H9 (cell line): ENCODE measurements around the gene SNUPN. TPM values are rescaled to one million over a fixed set of nuclear protein-coding genes. Genes with fewer than 3 reads are reported as not detected.

Experiments used
- DNase-seq: peaks from one replicate; pipeline ENCODE4 v3.0.0-alpha.2; 2017
- H2AFZ ChIP-seq: one replicate; pipeline ENCODE4 v1.6.1; 2013; ENCODE audit warnings: mild to moderate bottlenecking, low read length, control low read depth, moderate library complexity
- H2AK5ac ChIP-seq: 2 replicates; pipeline ENCODE4 v1.6.1; 2013; ENCODE audit warnings: low read length, control low read depth, mixed read lengths; ENCODE audit not compliant: insufficient read length
- H2BK120ac ChIP-seq: one replicate; pipeline ENCODE4 v1.6.1; 2013; ENCODE audit warnings: low read depth, mild to moderate bottlenecking, low read length, control low read depth, inconsistent platforms; ENCODE audit not compliant: poor library complexity, severe bottlenecking
- H2BK12ac ChIP-seq: 2 replicates; pipeline ENCODE4 v1.6.1; 2013; ENCODE audit warnings: low read length, control low read depth, mixed read lengths, low read depth; ENCODE audit not compliant: insufficient read length
- H2BK15ac ChIP-seq: 2 replicates; pipeline ENCODE4 v1.6.1; 2013; ENCODE audit warnings: low read depth, low read length, control low read depth
- H2BK20ac ChIP-seq: one replicate; pipeline ENCODE4 v1.6.1; 2013; ENCODE audit warnings: low read depth, mild to moderate bottlenecking, low read length, control low read depth, inconsistent platforms; ENCODE audit not compliant: poor library complexity, severe bottlenecking
- H2BK5ac ChIP-seq: 2 replicates; pipeline ENCODE4 v1.6.1; 2013; ENCODE audit warnings: low read length, control low read depth, mixed read lengths; ENCODE audit not compliant: insufficient read length
- H3K14ac ChIP-seq: 2 replicates; pipeline ENCODE4 v1.6.1; 2013; ENCODE audit warnings: low read length, control low read depth; ENCODE audit not compliant: insufficient read depth
- H3K18ac ChIP-seq: 2 replicates; pipeline ENCODE4 v1.6.1; 2013; ENCODE audit warnings: low read depth, mild to moderate bottlenecking, mixed read lengths, low read length, control low read depth; ENCODE audit not compliant: insufficient read length
- H3K23ac ChIP-seq: 2 replicates; pipeline ENCODE4 v1.6.1; 2013; ENCODE audit warnings: low read length, control low read depth, mixed read lengths, low read depth; ENCODE audit not compliant: insufficient read length
- H3K23me2 ChIP-seq: 2 replicates; pipeline ENCODE4 v1.6.1; 2013; ENCODE audit warnings: low read depth, mild to moderate bottlenecking, mixed read lengths, low read length, control low read depth; ENCODE audit not compliant: insufficient read length, poor library complexity, severe bottlenecking
- H3K27ac ChIP-seq: 2 replicates; pipeline ENCODE4 v1.5.1; 2013; ENCODE audit warnings: low read length, control low read depth, mixed read lengths, low read depth; ENCODE audit not compliant: insufficient read length
- H3K27me3 ChIP-seq: 2 replicates; pipeline ENCODE4 v1.6.1; 2013; ENCODE audit warnings: low read length, control low read depth, inconsistent platforms; ENCODE audit not compliant: insufficient read depth
- H3K4ac ChIP-seq: 2 replicates; pipeline ENCODE4 v1.6.1; 2013; ENCODE audit warnings: low read depth, mild to moderate bottlenecking, control low read depth, inconsistent platforms, low read length, moderate library complexity
- H3K4me1 ChIP-seq: 2 replicates; pipeline ENCODE4 v1.6.1; 2013; ENCODE audit warnings: low read length, control low read depth, inconsistent platforms; ENCODE audit not compliant: insufficient read depth
- H3K4me2 ChIP-seq: 2 replicates; pipeline ENCODE4 v1.6.1; 2013; ENCODE audit warnings: low read length, control low read depth, mixed read lengths; ENCODE audit not compliant: insufficient read length, insufficient read depth
- H3K56ac ChIP-seq: 2 replicates; pipeline ENCODE4 v1.6.1; 2013; ENCODE audit warnings: low read depth, mild to moderate bottlenecking, mixed read lengths, low read length, control low read depth; ENCODE audit not compliant: insufficient read length
- H3K79me1 ChIP-seq: 2 replicates; pipeline ENCODE4 v1.6.1; 2013; ENCODE audit warnings: low read depth, mild to moderate bottlenecking, moderate library complexity, low read length, control low read depth, inconsistent platforms; ENCODE audit not compliant: insufficient read depth, poor library complexity, severe bottlenecking
- H3K79me2 ChIP-seq: 2 replicates; pipeline ENCODE4 v1.6.1; 2013; ENCODE audit warnings: low read length, control low read depth, inconsistent platforms; ENCODE audit not compliant: insufficient read depth
- H3K9ac ChIP-seq: 2 replicates; pipeline ENCODE4 v1.6.1; 2013; ENCODE audit warnings: low read length, control low read depth, mixed read lengths; ENCODE audit not compliant: insufficient read length; ENCODE audit errors: extremely low read depth
- H3K9me3 ChIP-seq: one replicate; pipeline ENCODE4 v1.6.1; 2013; ENCODE audit warnings: low read depth, low read length, inconsistent platforms; ENCODE audit not compliant: control insufficient read depth
- H3T11ph ChIP-seq: one replicate; pipeline ENCODE4 v1.6.1; 2013; ENCODE audit warnings: mild to moderate bottlenecking, low read length, control low read depth, inconsistent platforms
- H4K20me1 ChIP-seq: one replicate; pipeline ENCODE4 v1.6.1; 2013; ENCODE audit not compliant: control insufficient read depth, insufficient read length, insufficient read depth
- H4K5ac ChIP-seq: 2 replicates; pipeline ENCODE4 v1.6.1; 2013; ENCODE audit warnings: low read depth, mild to moderate bottlenecking, mixed read lengths, low read length, control low read depth; ENCODE audit not compliant: insufficient read length
- H4K8ac ChIP-seq: replicated peaks from 2 replicates; pipeline ENCODE4 v1.6.1; 2013; ENCODE audit warnings: low read length, control low read depth, mixed read lengths, low read depth; ENCODE audit not compliant: insufficient read length
- H4K91ac ChIP-seq: 2 replicates; pipeline ENCODE4 v1.6.1; 2013; ENCODE audit warnings: low read depth, mild to moderate bottlenecking, moderate library complexity, mixed read lengths, low read length, control low read depth; ENCODE audit not compliant: insufficient read length
- H3K27ac Mint-ChIP-seq, 3 experiments: 2 replicates in 2 of 3; 3 replicates in 1 of 3; pipeline ENCODE4 v1.8.0; 2020 to 2021; ENCODE audit warnings: mixed read lengths in 3 of 3, mild to moderate bottlenecking in 1 of 3, moderate library complexity in 1 of 3
- H3K27me3 Mint-ChIP-seq: 2 replicates; pipeline ENCODE4 v1.8.0; 2021; ENCODE audit warnings: low read depth, mild to moderate bottlenecking, moderate library complexity, mixed read lengths
- H3K36me3 Mint-ChIP-seq, 3 experiments: 2 replicates in 2 of 3; 3 replicates in 1 of 3; pipeline ENCODE4 v1.8.0; 2020 to 2021; ENCODE audit warnings: low read depth in 3 of 3, mixed read lengths in 3 of 3; ENCODE audit not compliant: insufficient read depth in 1 of 3
- H3K4me1 Mint-ChIP-seq, 2 experiments: 2 replicates each; pipeline ENCODE4 v1.8.0; 2020; ENCODE audit warnings: mixed read lengths in 2 of 2
- H3K4me3 Mint-ChIP-seq, 2 experiments: 2 replicates in 1 of 2; 3 replicates in 1 of 2; pipeline ENCODE4 v1.8.0; 2020 to 2021; ENCODE audit warnings: mild to moderate bottlenecking in 2 of 2, mixed read lengths in 2 of 2, moderate library complexity in 1 of 2
- H3K9me3 Mint-ChIP-seq, 2 experiments: 2 replicates in 1 of 2; 3 replicates in 1 of 2; pipeline ENCODE4 v1.8.0; 2020; ENCODE audit warnings: mild to moderate bottlenecking in 2 of 2, mixed read lengths in 2 of 2, moderate library complexity in 1 of 2
- WGBS: extraction: QIAGEN DNeasy Blood & Tissue Kit; methylation state at CpG from one replicate; pipeline ENCODE4 v1.1.7; 2013; ENCODE audit warnings: missing lambda C conversion rate, low lambda C conversion rate, mixed read lengths; ENCODE audit not compliant: insufficient read length; ENCODE audit errors: extremely low coverage; 5-methylcytosine and 5-hydroxymethylcytosine counted together
- total RNA-seq: library from RNA; stranded (reverse); gene quantifications from 2 replicates; pipeline ENCODE4 v1.2.1, GENCODE V29; 2021
- TF ChIP-seq, protein P1 (sequence below): fragments of 200-600 bp; sonication (generic); conservative IDR thresholded peaks from 3 replicates; pipeline ENCODE4 v1.8.0; 2021; ENCODE audit warnings: antibody characterized with exemption, mild to moderate bottlenecking

SNUPN gene
- total RNA-seq, 1 experiment from 2014 or later: 32.7 TPM

DNA sequence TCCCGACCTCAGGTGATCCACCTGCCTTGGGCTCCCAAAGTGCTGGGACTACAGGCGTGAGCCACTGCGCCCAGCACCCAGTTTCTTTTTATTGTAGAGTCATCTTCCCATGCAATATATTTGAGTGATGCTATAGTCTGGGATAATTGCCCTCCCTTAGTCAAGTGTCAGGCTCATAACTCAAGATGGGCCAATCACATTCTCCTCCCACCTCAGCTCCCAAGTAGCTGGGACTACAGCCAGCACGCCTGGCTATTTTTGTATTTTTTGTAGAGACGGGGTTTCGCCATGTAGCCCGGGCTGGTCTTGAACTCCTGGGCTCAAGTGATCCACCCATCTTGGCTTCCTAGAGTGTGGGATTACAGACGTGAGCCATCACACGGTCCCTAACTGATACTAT is 31.2 kb downstream of the SNUPN start:
- H3K4me1 ChIP-seq: no peaks in the 10 kb centered on the region
- no peak overlapping the region for H4K5ac ChIP-seq
- no peak overlapping the region for H3T11ph ChIP-seq
- H4K91ac ChIP-seq: no peak overlapping the region
- Mint-ChIP-seq H3K27me3 (no peaks in the 10 kb centered on the region), H3K9me3 (no peaks in the 10 kb centered on the region), H3K4me1 (no peaks in the 10 kb centered on the region; a peak in 1 of 4 replicates), H3K27ac (no peak overlapping the region), H3K36me3 (peaks cover 4 to 39% (median 24%) of the 10 kb centered on the region in 3 experiments; a peak in 6 of 7 replicates), H3K4me3 (no peak overlapping the region)
- no peak overlapping the region for H2AFZ ChIP-seq
- no peaks in the 10 kb centered on the region for H3K79me1 ChIP-seq
- no peak overlapping the region for H2BK15ac ChIP-seq
- no peak overlapping the region for H2BK5ac ChIP-seq
- no peak for DNase-seq
- H4K20me1 ChIP-seq: no peaks in the 10 kb centered on the region
- no peak overlapping the region for H3K4me2 ChIP-seq
- no peak overlapping the region for H2BK20ac ChIP-seq
- no peaks in the 10 kb centered on the region for H3K79me2 ChIP-seq
- H3K4ac ChIP-seq: no peak overlapping the region
- H3K9ac ChIP-seq: no peak overlapping the region
- no CpG with 5 or more reads among the region's 9 CpGs for WGBS
- H3K9me3 ChIP-seq: no peaks in the 10 kb centered on the region
- H3K14ac ChIP-seq: no peak overlapping the region
- H2BK12ac ChIP-seq: no peak overlapping the region
- TF ChIP-seq, protein P1, sequence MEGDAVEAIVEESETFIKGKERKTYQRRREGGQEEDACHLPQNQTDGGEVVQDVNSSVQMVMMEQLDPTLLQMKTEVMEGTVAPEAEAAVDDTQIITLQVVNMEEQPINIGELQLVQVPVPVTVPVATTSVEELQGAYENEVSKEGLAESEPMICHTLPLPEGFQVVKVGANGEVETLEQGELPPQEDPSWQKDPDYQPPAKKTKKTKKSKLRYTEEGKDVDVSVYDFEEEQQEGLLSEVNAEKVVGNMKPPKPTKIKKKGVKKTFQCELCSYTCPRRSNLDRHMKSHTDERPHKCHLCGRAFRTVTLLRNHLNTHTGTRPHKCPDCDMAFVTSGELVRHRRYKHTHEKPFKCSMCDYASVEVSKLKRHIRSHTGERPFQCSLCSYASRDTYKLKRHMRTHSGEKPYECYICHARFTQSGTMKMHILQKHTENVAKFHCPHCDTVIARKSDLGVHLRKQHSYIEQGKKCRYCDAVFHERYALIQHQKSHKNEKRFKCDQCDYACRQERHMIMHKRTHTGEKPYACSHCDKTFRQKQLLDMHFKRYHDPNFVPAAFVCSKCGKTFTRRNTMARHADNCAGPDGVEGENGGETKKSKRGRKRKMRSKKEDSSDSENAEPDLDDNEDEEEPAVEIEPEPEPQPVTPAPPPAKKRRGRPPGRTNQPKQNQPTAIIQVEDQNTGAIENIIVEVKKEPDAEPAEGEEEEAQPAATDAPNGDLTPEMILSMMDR: no peak
- H4K8ac ChIP-seq: no peak overlapping the region
- no peaks in the 10 kb centered on the region for H3K23me2 ChIP-seq
- no peak overlapping the region for H2BK120ac ChIP-seq
- H3K56ac ChIP-seq: no peak overlapping the region
- no peak overlapping the region for H3K27ac ChIP-seq
- no peak overlapping the region for H3K23ac ChIP-seq
- H3K18ac ChIP-seq: no peak overlapping the region
- no peak overlapping the region for H2AK5ac ChIP-seq
- no peaks in the 10 kb centered on the region for H3K27me3 ChIP-seq
